ENCODE data around the gene BMP8B.
"Not testable (repeated sequence)": the region's sequence is repeated elsewhere in the genome, so short reads cannot be mapped to it uniquely, and the experiment has no call there.

The BMP8B gene

DNA sequence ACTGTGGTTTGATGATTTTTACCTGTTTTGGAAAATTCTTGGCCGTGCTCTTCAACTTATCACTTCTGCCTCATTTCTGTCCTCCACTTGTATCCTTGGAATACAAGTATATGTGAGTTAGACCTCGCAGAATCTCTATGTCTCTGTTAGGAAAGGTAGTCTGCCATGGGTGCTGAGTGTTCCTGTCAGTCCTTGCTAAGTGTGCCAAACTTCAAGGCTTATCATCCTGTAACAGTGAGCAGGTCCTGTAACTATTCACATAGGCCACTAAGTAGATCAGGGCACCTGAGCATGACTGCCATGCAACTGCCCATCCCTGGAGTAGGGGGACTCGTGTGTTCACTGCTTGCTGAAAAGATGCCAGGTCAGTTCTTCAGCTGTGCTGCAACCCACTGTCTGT is 24.2 kb upstream of the BMP8B start:
- DNase-seq: no peak

DNA sequence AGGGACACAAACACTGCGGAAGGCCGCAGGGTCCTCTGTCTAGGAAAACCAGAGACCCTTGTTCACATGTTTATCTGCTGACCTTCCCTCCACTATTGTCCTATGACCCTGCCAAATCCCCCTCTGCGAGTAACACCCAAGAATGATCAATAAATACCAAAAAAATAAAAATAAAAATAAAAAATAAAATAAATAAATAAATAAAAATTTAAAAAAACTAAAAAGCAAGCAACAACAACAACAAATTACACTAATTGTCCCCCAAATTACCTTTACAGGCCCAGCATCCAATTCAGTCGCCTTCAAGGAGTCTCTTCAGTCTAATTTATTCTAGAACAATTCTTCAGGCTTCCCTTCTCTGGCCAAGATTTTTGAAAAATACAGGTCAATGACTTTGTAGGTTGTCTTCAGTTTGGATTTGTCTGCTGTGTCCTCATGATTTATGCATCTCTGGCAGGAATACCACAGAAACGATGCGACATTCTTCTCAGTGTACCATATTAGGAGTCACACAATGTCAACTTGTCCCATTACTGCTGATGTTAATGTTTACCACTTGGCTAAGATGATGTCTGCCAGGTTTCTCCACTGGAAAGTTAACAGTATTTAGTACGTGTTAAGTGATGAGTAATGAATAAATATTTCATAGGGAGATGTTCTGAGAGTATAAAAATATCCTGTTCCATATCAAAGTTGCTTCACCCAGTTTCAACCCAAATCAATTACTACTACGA is 20.3 kb upstream of the BMP8B start:
- no peak for DNase-seq

DNA sequence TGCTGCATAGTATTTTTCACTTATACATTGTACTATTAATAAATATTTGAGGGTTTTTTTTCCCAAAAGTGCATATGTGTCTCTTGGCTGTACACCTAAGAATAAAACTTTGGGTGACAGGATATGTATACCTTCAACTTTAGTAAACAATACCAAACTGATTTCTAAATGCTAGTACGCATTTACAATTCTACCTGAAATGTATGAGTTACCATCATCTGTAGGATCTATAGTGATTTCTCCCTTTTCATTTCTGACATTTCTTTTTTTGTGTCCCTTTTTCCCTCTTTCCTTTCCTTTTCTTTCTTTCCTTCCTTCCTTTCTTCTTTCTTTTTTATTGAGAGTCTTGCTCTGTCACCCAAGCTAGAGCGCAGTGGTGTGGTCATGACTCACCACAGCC is 16.7 kb upstream of the BMP8B start:
- DNase-seq: no peak

DNA sequence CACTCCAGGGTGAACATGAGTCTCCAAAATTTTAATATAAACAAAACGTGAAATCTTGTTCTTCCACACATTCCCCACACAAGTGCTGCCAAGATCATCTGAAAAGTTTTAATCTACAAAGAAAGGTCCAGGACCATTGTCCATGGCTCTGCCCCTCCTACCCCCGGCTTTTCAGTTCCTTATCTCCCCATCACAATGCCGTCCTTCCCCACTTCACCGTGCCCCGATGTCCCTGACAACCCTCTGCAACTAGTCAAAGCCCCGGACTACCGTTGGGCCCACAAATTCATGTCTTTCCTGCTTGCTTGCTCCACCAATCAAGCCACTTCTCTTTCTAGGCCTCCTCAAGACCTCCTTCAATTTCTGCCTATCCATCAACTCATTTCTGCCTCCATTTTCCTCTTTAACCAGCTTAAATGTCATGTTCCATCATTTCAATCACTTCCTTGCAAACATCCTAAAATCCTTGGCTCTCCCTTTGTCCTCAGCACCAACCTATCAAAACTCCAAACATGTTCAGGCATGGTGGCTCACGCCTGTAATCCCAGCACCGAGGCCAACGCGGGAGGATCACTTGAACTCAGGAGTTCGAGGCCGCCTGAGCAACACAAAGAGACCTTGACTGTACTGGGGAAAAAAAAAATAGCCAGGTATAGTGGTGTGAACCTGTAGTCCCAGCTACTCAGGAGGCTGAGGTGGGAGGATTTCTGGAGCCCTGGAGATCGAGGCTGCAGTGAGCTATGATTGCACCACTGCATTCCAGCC is 14.0 kb upstream of the BMP8B start:
- no peak for DNase-seq

DNA sequence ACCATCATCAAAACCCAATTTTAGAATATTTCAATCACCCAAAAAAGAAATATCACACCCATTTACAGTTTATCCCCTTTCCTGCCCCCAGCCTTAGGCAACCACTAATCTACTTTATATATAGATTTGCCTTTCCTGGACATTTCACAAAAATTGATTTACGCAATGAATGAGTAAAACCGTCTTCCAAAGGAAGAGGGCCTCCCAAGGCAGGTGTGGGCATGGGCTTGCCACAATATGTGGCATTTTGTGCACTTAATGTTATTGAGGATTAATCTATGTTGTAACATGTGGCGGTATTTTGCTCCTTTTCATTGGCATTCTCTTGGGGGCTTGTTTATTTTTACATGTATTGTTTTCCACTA is 11.8 kb upstream of the BMP8B start:
- no peak for DNase-seq

DNA sequence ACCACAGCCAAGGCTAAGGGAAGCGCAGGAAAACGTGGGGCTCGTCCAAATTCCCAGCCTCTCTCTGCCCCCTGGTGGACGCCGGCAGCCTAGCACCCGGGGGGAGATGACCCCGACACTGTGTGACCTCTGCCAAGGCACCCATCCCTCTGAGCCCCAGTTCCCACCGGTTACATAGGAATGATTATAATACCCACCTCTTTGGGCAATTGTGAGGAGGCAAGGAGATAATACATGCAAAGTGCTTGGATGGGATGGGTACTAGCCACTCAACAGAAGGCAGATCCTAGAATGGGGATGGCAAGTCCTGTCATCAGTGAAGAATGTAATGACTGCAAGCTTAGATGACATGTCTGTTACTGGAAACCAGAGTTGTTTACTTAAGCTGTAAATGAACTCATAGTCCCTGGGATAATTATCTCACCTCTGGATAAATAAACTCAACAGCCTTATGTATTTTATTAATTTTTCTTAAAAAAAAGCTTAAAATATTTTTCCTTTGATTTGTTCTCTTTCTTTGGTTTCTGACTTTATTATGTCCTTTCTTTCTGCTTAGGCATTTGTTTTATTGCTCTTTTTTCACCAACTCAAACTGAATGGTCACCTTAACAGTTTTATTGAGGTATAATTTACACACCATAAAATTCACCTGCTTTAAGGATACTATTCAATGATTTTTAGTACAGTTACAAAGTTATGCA is 11.3 kb upstream of the BMP8B start:
- DNase-seq: peak; percentile 51 to 61

DNA sequence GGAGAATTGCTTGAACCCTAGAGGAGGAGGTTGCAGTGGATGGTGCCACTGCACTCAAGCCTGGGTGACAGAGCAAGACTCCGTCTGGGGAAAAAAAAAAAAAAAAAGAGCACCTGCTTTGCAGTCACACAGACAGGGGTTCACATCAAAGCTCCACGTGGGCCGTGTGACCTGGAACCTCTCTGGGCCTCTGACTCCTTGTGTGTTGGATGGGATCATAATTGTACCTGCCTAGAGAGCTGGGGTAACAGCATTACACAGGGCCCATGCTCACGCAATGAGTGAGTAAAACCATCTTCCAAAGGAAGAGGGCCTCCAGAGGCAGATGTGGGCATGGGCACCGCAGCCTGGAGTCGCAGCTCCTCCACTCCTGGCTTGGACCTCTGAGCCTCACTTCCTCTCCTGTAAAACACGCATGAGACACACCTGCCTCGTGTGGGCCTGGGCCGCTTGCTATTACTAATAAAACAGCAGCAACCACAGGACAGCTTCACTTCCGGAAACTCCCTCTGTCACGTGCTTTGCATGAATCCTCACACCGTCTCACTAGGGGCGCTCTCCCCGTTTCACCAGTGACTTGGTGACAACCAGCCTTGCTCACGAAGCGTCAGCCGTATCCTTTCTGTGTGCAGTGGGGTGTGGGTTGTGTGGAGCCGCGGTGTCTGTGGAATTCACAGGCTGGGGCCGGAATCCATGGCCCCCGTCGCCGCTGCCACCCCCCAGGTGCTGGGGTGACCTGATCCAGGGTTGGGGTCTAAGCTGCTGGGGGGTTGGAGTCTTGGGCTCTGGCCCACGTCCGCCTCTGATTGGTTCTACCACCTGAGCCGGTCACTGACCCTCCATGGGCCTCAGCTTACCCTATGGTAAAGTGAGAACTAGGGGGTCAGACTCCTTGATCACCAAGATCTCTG is 10.4 kb upstream of the BMP8B start:
- peak; percentile 64 to 80 for DNase-seq

DNA sequence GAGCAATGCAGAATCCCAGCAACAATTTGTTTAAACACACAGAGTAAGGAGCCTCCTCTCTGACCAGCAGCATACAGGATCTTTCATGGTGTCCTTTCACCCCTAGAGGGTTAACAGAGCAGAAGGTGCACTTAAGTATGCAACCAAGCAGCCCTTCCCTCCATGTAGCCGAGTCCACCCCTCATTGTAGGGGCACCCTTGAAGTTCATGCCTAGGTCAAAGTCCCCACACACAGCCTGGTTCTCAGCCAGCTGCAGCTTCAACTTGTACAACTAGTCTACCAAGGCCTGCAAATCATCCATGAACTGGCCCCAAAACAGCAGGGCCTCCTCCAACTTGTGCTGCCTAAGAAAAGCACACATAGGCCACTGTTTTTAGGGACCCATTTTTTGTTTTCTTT is 7.0 kb upstream of the BMP8B start:
- no peak for DNase-seq

DNA sequence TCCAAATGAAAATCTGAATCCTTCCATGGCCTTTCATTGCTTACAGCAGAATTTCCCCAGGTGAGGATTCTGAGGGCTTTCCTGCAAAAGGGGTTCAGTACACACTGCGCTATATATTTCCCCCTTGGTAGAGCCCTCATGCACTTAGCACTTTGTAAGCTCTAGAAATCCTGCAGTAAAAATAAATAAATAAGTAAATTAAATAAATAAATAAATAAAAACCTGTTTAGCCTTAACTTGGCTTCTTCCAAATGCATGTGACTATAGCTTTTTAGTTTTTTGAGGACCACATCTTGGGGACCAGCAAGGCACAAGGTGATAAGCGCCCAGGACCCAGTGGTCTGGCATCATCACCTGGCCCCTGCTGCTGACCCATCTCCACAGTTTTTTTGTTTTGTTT is 3.2 kb upstream of the BMP8B start:
- no peak for DNase-seq

DNA sequence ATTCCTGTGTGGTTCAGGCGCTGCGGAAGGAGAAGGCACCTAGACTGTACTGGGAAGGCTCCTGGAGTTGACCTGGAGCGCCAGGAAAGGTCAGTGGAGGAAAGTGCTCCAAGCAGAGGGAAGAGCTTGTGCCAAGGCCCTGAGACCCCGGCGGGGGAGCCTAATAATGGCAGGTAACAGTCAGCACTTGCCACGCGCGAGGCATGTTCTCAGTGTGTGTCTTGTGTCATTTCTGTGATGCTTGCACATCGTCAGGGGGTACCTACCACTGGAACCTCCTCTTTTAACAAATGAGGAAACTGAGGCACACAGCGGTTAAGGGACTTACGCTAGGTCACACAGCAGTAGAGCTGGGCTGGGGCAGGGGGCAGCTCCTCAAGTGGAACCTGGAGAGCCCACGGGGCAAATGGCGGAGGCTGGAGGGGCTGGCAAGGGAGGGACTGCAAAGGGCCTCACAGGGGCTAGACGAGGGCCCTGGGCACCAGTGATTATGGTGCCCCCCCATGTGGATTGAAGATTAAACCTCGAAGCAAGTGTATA is 976 bp upstream of the BMP8B start:
- no peak for DNase-seq

DNA sequence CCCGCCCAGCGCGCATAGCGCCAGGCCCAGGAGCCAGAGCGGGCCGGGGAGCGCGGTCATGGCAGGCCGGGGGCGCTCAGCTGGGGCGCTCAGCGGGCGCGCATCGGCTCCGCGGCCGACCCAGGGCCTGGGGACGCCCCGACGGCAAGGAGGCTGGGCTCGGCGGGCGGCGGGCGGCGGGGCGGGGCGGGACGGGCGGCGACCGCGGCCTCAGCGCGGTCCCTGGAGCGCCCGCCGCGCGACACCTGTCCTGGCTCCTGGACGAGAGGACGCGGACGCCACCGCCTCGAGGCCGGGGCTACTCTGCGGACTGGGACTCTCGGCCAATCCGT is 273 bp downstream of the BMP8B start:
- no peak for DNase-seq

DNA sequence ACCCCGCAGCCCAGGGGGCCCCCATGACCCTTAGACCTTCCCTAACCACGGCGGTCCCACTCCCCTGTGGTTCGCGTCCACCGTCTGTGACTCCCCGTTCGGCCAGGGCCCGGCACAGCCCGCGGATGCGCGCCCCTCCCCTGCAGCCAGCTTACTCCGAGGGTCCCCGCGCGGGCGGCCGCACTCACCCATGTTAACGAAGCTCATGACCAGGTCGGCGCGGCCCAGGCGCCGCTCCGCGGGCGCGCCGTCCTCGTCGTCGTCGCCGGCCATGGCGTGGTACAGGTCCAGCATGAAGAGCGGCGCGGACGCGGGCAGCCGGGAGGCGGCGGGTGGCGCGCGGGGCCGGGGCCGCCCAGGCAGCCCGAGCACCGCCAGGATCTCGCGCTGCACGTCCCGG is 701 bp downstream of the BMP8B start:
- not testable (repeated sequence) for DNase-seq

DNA sequence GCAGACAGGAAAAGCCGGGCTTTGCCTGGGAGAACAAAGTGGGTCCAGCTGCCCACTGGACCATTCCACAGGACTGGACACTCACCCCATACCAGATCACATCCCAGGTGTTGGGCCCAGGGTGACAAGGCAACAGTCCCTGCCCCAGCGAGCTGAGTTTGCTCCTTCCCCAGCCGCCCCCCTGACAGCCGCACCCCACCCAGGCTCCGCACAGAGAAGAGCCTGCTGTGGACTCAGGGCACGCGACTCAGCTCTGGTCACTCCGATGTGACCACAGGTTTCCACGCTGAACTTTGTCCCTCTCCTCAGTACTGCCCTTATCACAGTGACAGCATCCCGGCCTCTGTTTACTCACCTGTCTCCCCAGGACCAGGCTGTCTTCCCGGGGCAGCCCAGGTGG is 1.2 kb downstream of the BMP8B start:
- DNase-seq: no peak

DNA sequence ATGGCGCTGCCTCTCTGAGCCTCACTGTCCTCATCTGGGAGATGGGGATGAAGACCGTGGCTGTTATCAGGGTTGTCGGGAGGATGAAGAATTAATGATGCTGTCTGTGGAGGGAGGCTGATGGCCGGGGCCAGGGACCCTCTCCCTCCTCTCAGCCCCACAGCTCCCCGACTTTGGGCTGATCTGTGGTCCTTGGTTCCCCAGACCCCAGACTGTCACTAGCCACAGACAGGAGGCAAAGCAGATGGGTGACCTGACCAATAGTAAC is 1.6 kb downstream of the BMP8B start:
- not testable (repeated sequence) for DNase-seq

DNA sequence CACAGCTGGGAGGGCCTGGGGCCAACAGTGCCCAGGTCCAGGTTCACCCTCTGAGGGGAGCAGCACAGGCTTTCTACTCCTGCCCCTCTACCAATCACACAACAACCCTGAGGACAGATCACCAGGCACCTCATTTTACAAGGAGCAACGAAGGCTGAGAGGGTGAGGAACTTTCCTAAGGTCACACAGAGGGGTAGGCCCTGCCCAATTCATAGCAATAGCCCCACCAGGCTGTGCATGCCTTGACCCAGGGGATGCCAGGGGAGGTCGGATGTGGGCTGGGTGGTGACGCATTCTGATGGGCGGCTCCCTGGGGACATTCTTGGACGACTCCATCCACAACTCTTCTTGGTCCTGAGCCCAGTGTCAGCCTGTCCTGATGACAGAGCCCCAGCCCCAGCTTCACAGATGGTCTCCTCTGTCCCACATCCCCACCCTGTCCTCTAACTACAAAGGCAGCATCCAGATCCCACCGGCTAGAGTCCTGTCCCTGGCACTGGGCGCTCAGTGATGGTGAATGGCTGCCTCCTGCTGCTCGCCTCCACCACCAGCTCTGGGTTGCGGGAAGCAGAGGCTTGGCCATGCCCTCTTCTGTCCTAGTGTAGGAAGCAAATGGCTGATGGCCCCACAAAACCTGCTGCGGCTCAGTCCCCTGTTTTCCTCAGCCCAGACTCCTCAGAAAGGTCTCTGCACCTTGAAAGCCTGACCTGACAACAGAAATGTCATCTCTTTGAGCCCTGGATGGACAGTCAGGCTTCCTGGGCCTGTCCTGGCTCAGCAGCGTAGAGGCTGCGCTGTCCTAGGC is 2.2 kb downstream of the BMP8B start:
- not testable (repeated sequence) for DNase-seq

DNA sequence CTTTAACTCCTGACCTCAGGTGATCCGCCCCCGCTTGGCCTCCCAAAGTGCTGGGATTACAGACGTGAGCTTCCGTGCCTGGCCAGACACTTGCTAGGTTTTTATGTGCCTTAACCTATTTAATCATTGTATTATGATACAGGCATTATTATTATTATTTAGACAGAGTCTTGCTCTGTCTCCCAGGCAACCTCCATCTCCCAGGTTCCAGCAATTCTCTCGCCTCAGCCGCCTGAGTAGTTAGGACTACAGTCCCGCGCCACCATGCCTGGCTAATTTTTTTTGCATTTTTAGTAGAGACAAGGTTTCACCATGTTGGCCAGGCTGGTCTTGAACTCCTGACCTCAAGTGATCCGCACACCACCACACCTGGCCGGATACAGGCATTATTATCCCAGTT is 6.0 kb downstream of the BMP8B start:
- DNase-seq: not testable (repeated sequence)

DNA sequence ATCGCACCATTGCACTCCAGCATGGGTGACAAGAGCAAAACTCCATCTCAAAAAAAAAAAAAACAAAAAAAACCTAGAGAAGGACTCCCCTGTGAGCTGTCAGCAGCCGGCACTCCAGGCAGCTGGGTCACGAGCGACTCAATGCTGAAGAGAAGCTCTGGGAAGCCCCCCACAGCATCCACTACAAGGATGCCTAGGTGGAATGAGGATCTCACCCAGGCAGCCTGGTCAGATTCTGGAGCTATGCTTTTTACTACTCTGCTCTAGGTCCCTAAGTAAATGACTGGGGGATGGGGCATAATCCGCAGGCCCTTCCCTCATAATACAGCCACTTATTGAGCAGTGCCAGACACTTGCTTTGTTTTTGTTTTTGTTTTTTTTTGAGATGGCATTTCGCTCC is 6.6 kb downstream of the BMP8B start:
- no peak for DNase-seq

DNA sequence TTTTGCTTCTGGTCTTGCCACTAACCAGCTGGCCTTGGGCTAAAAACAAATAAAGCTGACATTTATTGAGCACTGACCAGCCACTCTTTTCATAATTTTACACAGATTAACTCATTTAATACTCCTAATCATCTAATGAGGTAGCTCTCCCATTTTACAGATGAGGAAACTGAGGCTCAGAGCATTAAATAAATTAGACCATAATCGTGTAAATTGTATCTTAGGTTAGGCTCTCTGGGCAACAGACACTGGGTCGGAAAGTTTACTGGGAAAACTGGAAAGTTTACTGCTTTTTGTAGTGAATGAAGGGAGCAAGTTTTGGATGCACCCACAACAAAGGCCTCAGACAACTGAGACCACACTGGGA is 7.3 kb downstream of the BMP8B start:
- no peak for DNase-seq

DNA sequence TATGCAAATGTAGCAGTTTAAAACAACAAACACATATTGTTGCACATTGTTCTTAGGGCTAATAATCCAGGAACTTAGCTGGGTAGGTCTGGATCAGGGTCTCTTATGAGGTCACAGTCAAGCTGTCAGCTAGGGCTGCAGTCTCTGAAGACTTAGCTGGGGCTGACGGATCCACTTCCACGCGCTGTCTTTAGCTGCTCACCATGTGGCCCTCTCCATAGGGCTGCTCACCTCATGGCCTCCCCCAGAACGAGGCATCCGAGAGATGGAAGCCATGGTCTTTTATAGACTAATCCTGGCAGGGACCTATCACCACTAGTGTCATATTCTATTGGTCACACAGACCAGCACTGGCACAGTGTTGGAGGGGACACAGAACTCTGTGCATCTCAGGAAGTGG is 8.8 kb downstream of the BMP8B start:
- DNase-seq: no peak

DNA sequence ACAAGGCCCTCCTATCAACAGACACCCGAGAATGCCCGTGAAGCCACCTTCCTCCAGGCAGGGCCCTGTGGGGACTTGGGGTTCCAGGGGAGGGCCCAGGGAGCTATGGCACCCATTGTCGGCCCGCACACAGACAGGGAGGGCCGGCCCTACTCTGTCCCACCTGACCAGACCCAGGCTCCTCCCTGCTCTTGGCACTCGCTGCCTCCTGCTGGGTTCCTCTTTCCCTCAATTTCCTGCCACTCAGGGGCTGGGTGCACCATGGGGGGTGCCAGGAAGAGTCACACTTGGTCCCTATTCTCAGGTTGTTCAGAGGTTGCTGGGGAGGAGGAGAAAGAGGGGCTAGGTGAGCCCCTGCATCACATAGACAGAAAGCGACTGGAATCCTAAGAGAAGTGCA is 9.5 kb downstream of the BMP8B start:
- no peak for DNase-seq

DNA sequence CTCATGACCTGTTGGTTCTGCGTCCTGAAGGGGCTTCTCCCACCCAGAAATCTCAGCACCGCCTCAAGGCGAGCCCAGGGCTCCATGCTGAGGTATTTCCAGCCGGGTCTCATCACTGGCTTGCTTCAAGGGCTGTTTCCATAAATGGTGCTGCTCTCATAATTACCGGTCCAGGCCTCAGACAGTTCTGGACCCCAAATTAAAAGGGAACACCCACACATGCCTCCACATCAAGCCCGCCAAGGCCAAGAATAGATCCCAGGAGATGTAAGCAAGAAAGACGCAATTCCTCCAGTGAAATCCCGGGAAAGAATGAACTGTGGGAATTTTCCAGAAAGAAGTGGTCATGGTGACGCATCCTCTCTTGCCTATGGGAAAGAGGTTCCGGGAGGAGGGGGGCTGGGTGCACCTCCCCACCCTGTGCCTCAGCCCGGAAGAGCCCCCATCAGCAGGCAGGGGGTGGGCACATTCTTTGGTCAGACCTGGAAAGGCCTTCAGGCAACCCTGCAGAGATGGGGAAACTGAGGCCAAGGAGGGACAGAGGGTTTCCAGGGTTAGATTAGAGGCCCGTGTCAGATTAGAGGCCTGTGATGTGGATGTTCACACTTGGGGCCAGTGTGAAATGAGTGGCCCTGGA is 10.1 kb downstream of the BMP8B start:
- DNase-seq: not testable (repeated sequence)

DNA sequence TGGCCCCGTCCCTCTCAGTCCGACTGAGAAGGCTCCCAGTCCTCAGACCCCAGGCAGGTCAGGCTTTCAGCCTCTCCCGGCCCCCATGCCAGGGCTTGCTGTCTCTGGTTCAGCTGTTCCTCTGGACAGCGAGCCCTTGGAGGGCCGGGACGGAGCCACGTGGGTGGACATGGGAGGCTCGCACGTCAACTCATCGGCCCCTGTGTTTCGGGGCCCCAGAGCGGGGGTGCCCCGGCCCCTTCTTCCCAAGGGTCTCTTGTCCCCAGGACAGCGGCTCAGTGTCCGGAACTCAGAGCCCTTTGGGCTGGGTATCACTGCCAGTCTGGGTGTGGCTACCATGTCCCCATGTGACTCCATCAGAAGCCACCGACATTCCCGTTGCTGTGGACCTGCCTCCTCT is 10.8 kb downstream of the BMP8B start:
- not testable (repeated sequence) for DNase-seq

Measured in NCI-H2081 (cell line).